ENCODE data around the gene TMEM86B. TPM values are rescaled to one million over a fixed set of nuclear protein-coding genes. Genes with fewer than 3 reads are reported as not detected.

The TMEM86B gene
- total RNA-seq, 4 donors from 2014 or later = 1.6 to 5.8 (median 2.9) TPM

DNA sequence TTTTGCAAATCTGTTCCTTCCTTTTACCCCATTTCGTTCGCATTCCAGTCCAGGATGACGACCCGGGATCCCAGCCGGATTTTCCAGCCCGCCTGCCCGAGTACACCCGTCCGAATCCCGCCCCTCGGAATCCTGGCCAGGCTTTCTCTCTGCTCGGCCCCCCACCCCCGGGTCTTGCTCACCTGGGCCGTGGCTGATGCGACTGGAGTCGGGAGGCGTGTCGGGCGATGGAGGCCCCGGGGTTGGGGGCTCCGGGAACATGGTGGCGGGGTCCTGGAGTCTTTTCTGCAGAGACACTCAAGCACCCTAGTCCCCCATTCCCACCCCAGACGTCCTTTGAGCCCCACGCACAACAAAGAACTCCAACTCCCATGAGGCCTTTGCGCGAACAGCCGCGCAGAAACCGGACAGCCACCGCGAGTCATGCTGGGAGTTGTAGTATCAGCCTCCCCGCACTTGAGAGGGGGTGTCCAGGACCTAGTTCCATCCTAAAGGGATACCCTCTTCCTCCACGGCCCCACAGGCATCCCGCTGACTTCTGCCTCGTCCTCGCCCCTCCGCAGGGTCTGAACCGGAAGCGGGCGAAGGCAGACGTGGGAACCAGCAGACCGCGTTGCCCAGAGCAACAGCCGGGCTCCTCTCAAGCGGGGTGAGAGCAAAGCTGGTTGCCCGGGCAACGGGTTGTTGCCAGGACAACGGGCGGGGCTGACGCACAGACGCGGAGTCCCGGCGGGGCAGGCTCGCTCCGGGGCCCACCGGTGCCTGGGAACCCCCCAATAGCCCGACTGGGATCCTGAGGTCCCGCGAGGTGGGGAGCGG, 49.6 kb downstream of the TMEM86B start:
- no peak for TF ChIP-seq POLR2A (IDR thresholded peaks at IDR 0.05)
- TF ChIP-seq, protein P1, sequence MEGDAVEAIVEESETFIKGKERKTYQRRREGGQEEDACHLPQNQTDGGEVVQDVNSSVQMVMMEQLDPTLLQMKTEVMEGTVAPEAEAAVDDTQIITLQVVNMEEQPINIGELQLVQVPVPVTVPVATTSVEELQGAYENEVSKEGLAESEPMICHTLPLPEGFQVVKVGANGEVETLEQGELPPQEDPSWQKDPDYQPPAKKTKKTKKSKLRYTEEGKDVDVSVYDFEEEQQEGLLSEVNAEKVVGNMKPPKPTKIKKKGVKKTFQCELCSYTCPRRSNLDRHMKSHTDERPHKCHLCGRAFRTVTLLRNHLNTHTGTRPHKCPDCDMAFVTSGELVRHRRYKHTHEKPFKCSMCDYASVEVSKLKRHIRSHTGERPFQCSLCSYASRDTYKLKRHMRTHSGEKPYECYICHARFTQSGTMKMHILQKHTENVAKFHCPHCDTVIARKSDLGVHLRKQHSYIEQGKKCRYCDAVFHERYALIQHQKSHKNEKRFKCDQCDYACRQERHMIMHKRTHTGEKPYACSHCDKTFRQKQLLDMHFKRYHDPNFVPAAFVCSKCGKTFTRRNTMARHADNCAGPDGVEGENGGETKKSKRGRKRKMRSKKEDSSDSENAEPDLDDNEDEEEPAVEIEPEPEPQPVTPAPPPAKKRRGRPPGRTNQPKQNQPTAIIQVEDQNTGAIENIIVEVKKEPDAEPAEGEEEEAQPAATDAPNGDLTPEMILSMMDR (IDR thresholded peaks at IDR 0.05) = no peak
- Histone ChIP-seq H3K4me3 (replicated peaks in 1 of 3) (no peak overlapping the region), H3K27ac (no peak overlapping the region), H3K27me3 (peaks cover 61% of the 10 kb centered on the region), H3K36me3 (no peaks in the 10 kb centered on the region), H3K4me1 (peaks cover 6 to 16% of the 10 kb centered on the region in 2 donors), H3K9me3 (no peaks in the 10 kb centered on the region)
- 4 to 7% methylated on average over 28 to 32 of the region's 61 CpGs for WGBS, 2 donors
- peak; percentile 28 to 48 for DNase-seq
- intact Hi-C loops (cut with DNase I) = no loop called here

Small RNA genes within 50 kb of the gene (microRNA-seq; reads per million reads assigned to microRNA genes)
- 1.5 reads per million for gene MIR6802
- 8.8 reads per million, percentile 23 among the genes with 10 or more reads in this experiment for gene MIR6803
- 1.1 reads per million for gene MIR6804

Small RNA genes within 50 kb of the gene (small RNA-seq; reads per million reads assigned to genes)
- not detected for gene MIR6802
- not detected for gene MIR6803
- not detected for gene MIR6804

Other genes with a start within 250 kb of the TMEM86B start
- under 1 TPM in 1 of 4 donors, not detected in 3; 0.78 TPM for gene GP6, start 190.5 kb downstream of the TMEM86B start, total RNA-seq
- gene RDH13, start 165.6 kb downstream of the TMEM86B start, total RNA-seq = 10 to 100 TPM; 35.7 to 44.1 (median 38.3) TPM
- gene EPS8L1, start 152.9 kb downstream of the TMEM86B start, total RNA-seq = 10 to 100 TPM; 60.6 to 84.8 (median 73.3) TPM
- gene PPP1R12C, start 111.1 kb downstream of the TMEM86B start, total RNA-seq = 100 to 1,000 TPM in 1 of 4 donors, 10 to 100 TPM in 3; 40.0 to 110 (median 76.1) TPM
- gene TNNT1, start 79.6 kb downstream of the TMEM86B start, total RNA-seq = not detected
- not detected for gene TNNI3, start 71.0 kb downstream of the TMEM86B start, total RNA-seq
- gene DNAAF3, start 62.1 kb downstream of the TMEM86B start, total RNA-seq = 1 to 10 TPM; 3.3 to 9.1 (median 5.5) TPM
- not detected for gene SYT5, start 48.5 kb downstream of the TMEM86B start, total RNA-seq
- 1 to 10 TPM in 1 of 4 donors, under 1 TPM in 2, not detected in 1; 0.11 to 2.6 (median 0.54) TPM for gene PTPRH, start 19.3 kb downstream of the TMEM86B start, total RNA-seq
- 10 to 100 TPM; 26.1 to 99.8 (median 54.2) TPM for gene PPP6R1, start 30.3 kb upstream of the TMEM86B start, total RNA-seq
- gene HSPBP1, start 51.3 kb upstream of the TMEM86B start, total RNA-seq = 10 to 100 TPM; 24.2 to 48.4 (median 31.2) TPM
- gene BRSK1, start 55.2 kb upstream of the TMEM86B start, total RNA-seq = 1 to 10 TPM in 1 of 4 donors, under 1 TPM in 1, not detected in 2; 0.83 to 1.2 TPM
- gene TMEM150B, start 96.6 kb upstream of the TMEM86B start, total RNA-seq = 1 to 10 TPM in 1 of 4 donors, not detected in 3; 1.3 TPM
- gene KMT5C, start 111.1 kb upstream of the TMEM86B start, total RNA-seq = 10 to 100 TPM in 3 of 4 donors, 1 to 10 TPM in 1; 7.5 to 22.0 (median 15.4) TPM
- under 1 TPM in 1 of 4 donors, not detected in 3; 0.94 TPM for gene COX6B2, start 126.0 kb upstream of the TMEM86B start, total RNA-seq
- not detected for gene GARIN5B, start 134.5 kb upstream of the TMEM86B start, total RNA-seq
- not detected for gene IL11, start 141.7 kb upstream of the TMEM86B start, total RNA-seq
- gene TMEM190, start 148.1 kb upstream of the TMEM86B start, total RNA-seq = not detected
- 10 to 100 TPM in 3 of 4 donors, 1 to 10 TPM in 1; 6.3 to 73.5 (median 31.2) TPM for gene TMEM238, start 155.5 kb upstream of the TMEM86B start, total RNA-seq
- gene RPL28, start 157.2 kb upstream of the TMEM86B start, total RNA-seq = 100 to 1,000 TPM; 156 to 404 (median 205) TPM
- gene UBE2S, start 179.0 kb upstream of the TMEM86B start, total RNA-seq = 10 to 100 TPM in 2 of 4 donors, 1 to 10 TPM in 2; 5.7 to 13.3 (median 9.8) TPM
- not detected for gene SHISA7, start 214.5 kb upstream of the TMEM86B start, total RNA-seq
- gene ISOC2, start 232.9 kb upstream of the TMEM86B start, total RNA-seq = 100 to 1,000 TPM in 2 of 4 donors, 10 to 100 TPM in 2; 52.1 to 178 (median 100) TPM
- gene C19orf85, start 236.0 kb upstream of the TMEM86B start, total RNA-seq = not detected
- 10 to 100 TPM in 2 of 4 donors, 1 to 10 TPM in 2; 2.1 to 12.0 (median 6.5) TPM for gene ZNF628, start 247.9 kb upstream of the TMEM86B start, total RNA-seq

Data from thyroid gland (tissue), 4 donors.